ENCODE measurements around the gene ADD3. TPM values are rescaled to one million over a fixed set of nuclear protein-coding genes. Genes with fewer than 3 reads are reported as not detected.

ADD3 gene
- total and polyA plus RNA-seq, 9 donors = 65.3 to 110 (median 81.0) TPM

DNA sequence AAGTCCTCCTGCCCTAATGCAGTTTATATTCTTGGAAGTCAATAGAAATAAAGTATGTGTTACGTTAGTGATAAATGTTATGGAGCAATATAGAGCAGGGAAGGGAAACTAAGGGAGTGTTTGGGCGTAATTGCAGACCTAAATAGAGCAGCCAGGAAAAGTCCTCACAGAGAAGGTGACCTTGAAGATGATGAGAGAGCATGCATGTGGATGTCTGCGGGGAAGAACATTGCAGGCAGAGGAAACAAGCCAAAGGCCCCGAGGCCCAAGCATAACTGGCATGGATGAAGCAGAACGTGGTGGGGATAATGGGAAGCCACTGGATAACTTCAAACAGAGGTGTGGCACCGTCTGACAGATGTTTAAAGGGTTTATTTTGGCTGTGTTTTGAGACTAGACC lies 12.5 kb downstream of the ADD3 start:
- Histone ChIP-seq H3K36me3 (no peaks in the 10 kb centered on the region), H3K4me1 (ENCODE audit: insufficient read depth) (peaks cover 6% of the 10 kb centered on the region), H3K9me3 (no peaks in the 10 kb centered on the region), H3K27ac (no peak overlapping the region), H3K4me3 (no peak overlapping the region), H3K27me3 (no peaks in the 10 kb centered on the region)
- TF ChIP-seq CTCF (IDR thresholded peaks at IDR 0.05) (no peak), POLR2A (IDR thresholded peaks at IDR 0.05) (no peak), EP300 (IDR thresholded peaks at IDR 0.05) (no peak)
- intact Hi-C loops (cut with DNase I) = no loop called here
- 40 to 49% (median 40%) methylated on average over 6 of the region's 6 CpGs for WGBS, 3 donors
- DNase-seq = no peak

- 85 to 90% (median 88%) methylated on average over 2 of the region's 2 CpGs for WGBS, 3 donors
- intact Hi-C loops (cut with DNase I) = no loop called here
- H3K27ac ChIP-seq = no peak overlapping the region
Measured at GRCh38 chr10:110022716-110023504, 15.1 kb downstream of the ADD3 start.

GRCh38 chr10:110023785-110024465 lies 16.1 kb downstream of the ADD3 start:
- intact Hi-C loops (cut with DNase I) = no loop called here
- WGBS, 3 donors = 80 to 84% (median 83%) methylated on average over 4 of the region's 4 CpGs
- peaks cover 3% of the 10 kb centered on the region for H3K4me1 ChIP-seq (ENCODE audit: insufficient read depth)
- no peak overlapping the region for H3K4me3 ChIP-seq
- no peaks in the 10 kb centered on the region for H3K36me3 ChIP-seq
- no peak overlapping the region for H3K27ac ChIP-seq
- H3K9me3 ChIP-seq = no peaks in the 10 kb centered on the region
- TF ChIP-seq POLR2A (IDR thresholded peaks at IDR 0.05) (no peak), EP300 (IDR thresholded peaks at IDR 0.05) (no peak), CTCF (IDR thresholded peaks at IDR 0.05) (no peak)
- no peaks in the 10 kb centered on the region for H3K27me3 ChIP-seq
- no peak for DNase-seq

More at GRCh38 chr10:110022716-110023504, 15.1 kb downstream of the ADD3 start:
- no peaks in the 10 kb centered on the region for H3K9me3 ChIP-seq
- peaks cover 6% of the 10 kb centered on the region for H3K4me1 ChIP-seq (ENCODE audit: insufficient read depth)
- H3K4me3 ChIP-seq = no peak overlapping the region
- no peaks in the 10 kb centered on the region for H3K27me3 ChIP-seq
- H3K36me3 ChIP-seq = no peaks in the 10 kb centered on the region
- TF ChIP-seq CTCF (IDR thresholded peaks at IDR 0.05) = no peak
- no peak for TF ChIP-seq POLR2A (IDR thresholded peaks at IDR 0.05)
- TF ChIP-seq EP300 (IDR thresholded peaks at IDR 0.05) = no peak
- DNase-seq = no peak

- Histone ChIP-seq H3K36me3 (no peaks in the 10 kb centered on the region), H3K4me1 (ENCODE audit: insufficient read depth) (peaks cover 3% of the 10 kb centered on the region), H3K4me3 (no peak overlapping the region), H3K9me3 (no peaks in the 10 kb centered on the region), H3K27me3 (no peaks in the 10 kb centered on the region), H3K27ac (no peak overlapping the region)
- TF ChIP-seq POLR2A (IDR thresholded peaks at IDR 0.05) = no peak
- no peak for TF ChIP-seq EP300 (IDR thresholded peaks at IDR 0.05)
- no peak for TF ChIP-seq CTCF (IDR thresholded peaks at IDR 0.05)
- WGBS, 3 donors = 65 to 78% (median 75%) methylated on average over 2 of the region's 2 CpGs
- no peak for DNase-seq
- intact Hi-C loops (cut with DNase I) = no loop called here
Measured at GRCh38 chr10:110029450-110029849, 21.7 kb downstream of the ADD3 start.

All from ovary (tissue), 9 donors.